ENCODE results near the gene POLDIP2. TPM values are rescaled to one million over a fixed set of nuclear protein-coding genes. Genes with fewer than 3 reads are reported as not detected.

The POLDIP2 gene
- total RNA-seq, 2 donors from 2014 or later, result 69.0 to 72.1 TPM

DNA sequence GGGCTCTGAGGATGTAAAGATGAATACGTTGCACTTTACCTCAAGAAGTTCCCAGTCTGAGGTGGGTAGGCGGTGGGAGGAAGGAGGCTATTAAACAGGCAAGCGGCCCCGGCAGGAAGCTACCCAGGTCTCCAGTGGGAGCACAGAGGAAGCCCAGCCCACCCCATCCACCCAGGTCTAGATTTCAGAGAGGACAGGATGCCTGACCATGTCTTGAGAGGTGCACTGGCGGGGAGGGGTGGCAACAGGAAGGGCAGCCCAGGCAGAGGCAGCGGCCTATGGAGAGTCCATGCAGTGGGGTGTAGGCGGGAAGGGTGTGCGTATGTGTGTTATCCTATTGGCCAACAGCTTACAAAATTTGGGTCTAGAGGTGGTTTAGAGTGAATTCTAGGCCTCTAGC lies 28.1 kb upstream of the POLDIP2 start:
- no peak for TF ChIP-seq CTCF (conservative IDR thresholded peaks at IDR 0.05)
- peaks cover 72% of the 10 kb centered on the region for H3K27me3 Mint-ChIP-seq (ENCODE audit: insufficient read depth)
- H3K27ac ChIP-seq (ENCODE audit: low read depth, low read length), result no peak overlapping the region
- H3K27me3 ChIP-seq (ENCODE audit: control insufficient read depth, insufficient read depth, low read length, poor library complexity, severe bottlenecking), result peaks cover 67% of the 10 kb centered on the region
- H3K9me3 ChIP-seq (ENCODE audit: control insufficient read depth, low read length), result no peaks in the 10 kb centered on the region
- H3K4me1 ChIP-seq (ENCODE audit: control insufficient read depth, insufficient read depth, low read length), result no peaks in the 10 kb centered on the region
- H3K4me3 Mint-ChIP-seq, result peak overlapping the region; percentile 62
- no peaks in the 10 kb centered on the region for H3K36me3 Mint-ChIP-seq (ENCODE audit: low read depth)
- 86 to 91% methylated on average over 6 to 8 of the region's 8 CpGs for WGBS, 2 experiments (ENCODE audit: insufficient coverage in 1 of 2, insufficient read length in 1 of 2)
- H3K9ac ChIP-seq (ENCODE audit: extremely low read depth, low read length, poor library complexity, severe bottlenecking), result no peak overlapping the region
- DNase-seq, result peak; percentile 55
- no peak overlapping the region for H3K4me3 ChIP-seq (ENCODE audit: low read length)
- no peak overlapping the region for H3K27ac Mint-ChIP-seq
- no peaks in the 10 kb centered on the region for H3K4me1 Mint-ChIP-seq
- H3K9me3 Mint-ChIP-seq, result no peaks in the 10 kb centered on the region
- H3K36me3 ChIP-seq (ENCODE audit: control insufficient read depth, insufficient read depth, low read length), result no peaks in the 10 kb centered on the region

GRCh38 chr17:28385037-28385400 lies 27.7 kb upstream of the POLDIP2 start:
- no peak overlapping the region for H3K9ac ChIP-seq (ENCODE audit: extremely low read depth, low read length, poor library complexity, severe bottlenecking)
- no peak for TF ChIP-seq CTCF (conservative IDR thresholded peaks at IDR 0.05)
- H3K9me3 Mint-ChIP-seq, result no peaks in the 10 kb centered on the region
- H3K4me1 Mint-ChIP-seq, result no peaks in the 10 kb centered on the region
- DNase-seq, result no peak
- no peaks in the 10 kb centered on the region for H3K36me3 Mint-ChIP-seq (ENCODE audit: low read depth)
- H3K27me3 Mint-ChIP-seq (ENCODE audit: insufficient read depth), result peaks cover 76% of the 10 kb centered on the region
- no peaks in the 10 kb centered on the region for H3K9me3 ChIP-seq (ENCODE audit: control insufficient read depth, low read length)
- H3K27ac Mint-ChIP-seq, result no peak overlapping the region
- 29 to 45% methylated on average over 5 to 29 of the region's 29 CpGs for WGBS, 2 experiments (ENCODE audit: insufficient coverage in 1 of 2, insufficient read length in 1 of 2)
- H3K4me3 Mint-ChIP-seq, result peak overlapping the region; percentile 62
- peaks cover 71% of the 10 kb centered on the region for H3K27me3 ChIP-seq (ENCODE audit: control insufficient read depth, insufficient read depth, low read length, poor library complexity, severe bottlenecking)
- no peak overlapping the region for H3K27ac ChIP-seq (ENCODE audit: low read depth, low read length)
- H3K4me3 ChIP-seq (ENCODE audit: low read length), result peak overlapping the region; percentile 78
- no peaks in the 10 kb centered on the region for H3K4me1 ChIP-seq (ENCODE audit: control insufficient read depth, insufficient read depth, low read length)
- H3K36me3 ChIP-seq (ENCODE audit: control insufficient read depth, insufficient read depth, low read length), result no peaks in the 10 kb centered on the region

GRCh38 chr17:28384281-28385036 lies 27.1 kb upstream of the POLDIP2 start:
- Mint-ChIP-seq H3K27ac (no peak overlapping the region), H3K27me3 (ENCODE audit: insufficient read depth) (peaks cover 82% of the 10 kb centered on the region), H3K36me3 (ENCODE audit: low read depth) (no peaks in the 10 kb centered on the region), H3K4me3 (peak overlapping the region; percentile 62), H3K9me3 (no peaks in the 10 kb centered on the region), H3K4me1 (no peaks in the 10 kb centered on the region)
- TF ChIP-seq CTCF (conservative IDR thresholded peaks at IDR 0.05), result no peak
- Histone ChIP-seq H3K9ac (ENCODE audit: extremely low read depth, low read length, poor library complexity, severe bottlenecking) (no peak overlapping the region), H3K4me3 (ENCODE audit: low read length) (peak overlapping the region; percentile 78), H3K9me3 (ENCODE audit: control insufficient read depth, low read length) (no peaks in the 10 kb centered on the region), H3K27me3 (ENCODE audit: control insufficient read depth, insufficient read depth, low read length, poor library complexity, severe bottlenecking) (peaks cover 76% of the 10 kb centered on the region), H3K27ac (ENCODE audit: low read depth, low read length) (no peak overlapping the region), H3K4me1 (ENCODE audit: control insufficient read depth, insufficient read depth, low read length) (no peaks in the 10 kb centered on the region), H3K36me3 (ENCODE audit: control insufficient read depth, insufficient read depth, low read length) (no peaks in the 10 kb centered on the region)
- WGBS, 2 experiments (ENCODE audit: insufficient coverage in 1 of 2, insufficient read length in 1 of 2), result 6 to 14% methylated on average over 27 to 56 of the region's 56 CpGs
- peak; percentile 87 for DNase-seq
